ENCODE data around the gene DGKI. TPM values are rescaled to one million over a fixed set of nuclear protein-coding genes. Genes with fewer than 3 reads are reported as not detected.

DGKI gene
- total RNA-seq, 1 experiment from 2014 or later: 0.39 TPM

GRCh38 chr7:137685433-137686164 lies 161.2 kb downstream of the DGKI start:
- H3K36me3 ChIP-seq (ENCODE audit: insufficient read depth, low read length, poor library complexity, severe bottlenecking): no peaks in the 10 kb centered on the region
- no peaks in the 10 kb centered on the region for H3K9me3 ChIP-seq (ENCODE audit: low read depth, low read length, poor library complexity, severe bottlenecking)
- no peak for DNase-seq (ENCODE audit: low spot score)
- POLR2A ChIA-PET (ENCODE audit: low non-redundant PET): no interaction called here
- intact Hi-C loops (cut with micrococcal nuclease; ENCODE audit: unreplicated experiment): no loop called here
- TF ChIP-seq EZH2 (IDR thresholded peaks at IDR 0.05; ENCODE audit: borderline replicate concordance, low read depth, low read length, poor library complexity, severe bottlenecking) (no peak), CTCF (conservative IDR thresholded peaks at IDR 0.05; ENCODE audit: low read depth, low read length) (no peak)
- H3K4me3 ChIP-seq (ENCODE audit: low read depth, low read length, poor library complexity, severe bottlenecking): no peak overlapping the region
- no peaks in the 10 kb centered on the region for H3K4me1 ChIP-seq (ENCODE audit: insufficient read depth, low read length, poor library complexity, severe bottlenecking)
- CTCF ChIA-PET: no interaction called here
- no TSS peak for BruUV-seq (replicated peaks)
- no peaks in the 10 kb centered on the region for H3K27me3 ChIP-seq (replicated peaks; ENCODE audit: insufficient read depth, low read depth, low read length, poor library complexity)
- no peak overlapping the region for H3K27ac ChIP-seq (ENCODE audit: low read depth, low read length, poor library complexity, severe bottlenecking)

GRCh38 chr7:137684776-137685175 lies 162.0 kb downstream of the DGKI start:
- no peaks in the 10 kb centered on the region for H3K36me3 ChIP-seq (ENCODE audit: insufficient read depth, low read length, poor library complexity, severe bottlenecking)
- H3K4me1 ChIP-seq (ENCODE audit: insufficient read depth, low read length, poor library complexity, severe bottlenecking): no peaks in the 10 kb centered on the region
- no peak overlapping the region for H3K4me3 ChIP-seq (ENCODE audit: low read depth, low read length, poor library complexity, severe bottlenecking)
- ChIA-PET POLR2A (ENCODE audit: low non-redundant PET) (no interaction called here), CTCF (no interaction called here)
- TF ChIP-seq CTCF (conservative IDR thresholded peaks at IDR 0.05; ENCODE audit: low read depth, low read length): no peak
- TF ChIP-seq EZH2 (IDR thresholded peaks at IDR 0.05; ENCODE audit: borderline replicate concordance, low read depth, low read length, poor library complexity, severe bottlenecking): no peak
- intact Hi-C loops (cut with micrococcal nuclease; ENCODE audit: unreplicated experiment): no loop called here
- no peaks in the 10 kb centered on the region for H3K9me3 ChIP-seq (ENCODE audit: low read depth, low read length, poor library complexity, severe bottlenecking)
- DNase-seq (ENCODE audit: low spot score): no peak
- H3K27ac ChIP-seq (ENCODE audit: low read depth, low read length, poor library complexity, severe bottlenecking): no peak overlapping the region
- H3K27me3 ChIP-seq (replicated peaks; ENCODE audit: insufficient read depth, low read depth, low read length, poor library complexity): no peaks in the 10 kb centered on the region
- no TSS peak for BruUV-seq (replicated peaks)

- POLR2A ChIA-PET (ENCODE audit: low non-redundant PET): no interaction called here
- H3K4me3 ChIP-seq (ENCODE audit: low read depth, low read length, poor library complexity, severe bottlenecking): no peak overlapping the region
- no peaks in the 10 kb centered on the region for H3K4me1 ChIP-seq (ENCODE audit: insufficient read depth, low read length, poor library complexity, severe bottlenecking)
- CTCF ChIA-PET: no interaction called here
- no TSS peak for BruUV-seq (replicated peaks)
- no peaks in the 10 kb centered on the region for H3K36me3 ChIP-seq (ENCODE audit: insufficient read depth, low read length, poor library complexity, severe bottlenecking)
- H3K27ac ChIP-seq (ENCODE audit: low read depth, low read length, poor library complexity, severe bottlenecking): no peak overlapping the region
- H3K27me3 ChIP-seq (replicated peaks; ENCODE audit: insufficient read depth, low read depth, low read length, poor library complexity): no peaks in the 10 kb centered on the region
- H3K9me3 ChIP-seq (ENCODE audit: low read depth, low read length, poor library complexity, severe bottlenecking): no peaks in the 10 kb centered on the region
- intact Hi-C loops (cut with micrococcal nuclease; ENCODE audit: unreplicated experiment): no loop called here
- no peak for DNase-seq (ENCODE audit: low spot score)
- TF ChIP-seq CTCF (conservative IDR thresholded peaks at IDR 0.05; ENCODE audit: low read depth, low read length) (no peak), EZH2 (IDR thresholded peaks at IDR 0.05; ENCODE audit: borderline replicate concordance, low read depth, low read length, poor library complexity, severe bottlenecking) (no peak)
Measured at GRCh38 chr7:137684316-137684715, 162.5 kb downstream of the DGKI start.
